Duodenal mucosa (tissue), 2 donors: ENCODE measurements around the gene RAD9A.
"Not testable (repeated sequence)": the region's sequence is repeated elsewhere in the genome, so short reads cannot be mapped to it uniquely, and the experiment has no call there.

Experiments used
- H3K27ac ChIP-seq: one replicate; pipeline ENCODE4 v1.7.0; 2013; ENCODE audit warnings: low read depth, low read length
- H3K27me3 ChIP-seq, 2 donors: one replicate each; pipeline ENCODE4 v1.7.0; 2013; ENCODE audit warnings: low read length in 2 of 2, control low read depth in 1 of 2; ENCODE audit not compliant: insufficient read depth in 2 of 2, control insufficient read depth in 1 of 2
- H3K36me3 ChIP-seq, 2 donors: one replicate each; pipeline ENCODE4 v1.7.0; 2013; ENCODE audit warnings: low read length in 2 of 2, control low read depth in 1 of 2; ENCODE audit not compliant: insufficient read depth in 2 of 2, control insufficient read depth in 1 of 2
- H3K4me1 ChIP-seq, 2 donors: one replicate each; pipeline ENCODE4 v1.7.0; 2013; ENCODE audit warnings: low read length in 2 of 2, control low read depth in 1 of 2; ENCODE audit not compliant: insufficient read depth in 2 of 2, control insufficient read depth in 1 of 2
- H3K4me3 ChIP-seq, 2 donors: one replicate each; pipeline ENCODE4 v1.7.0; 2013; ENCODE audit warnings: low read length in 2 of 2, low read depth in 1 of 2
- H3K9ac ChIP-seq, 2 donors: one replicate each; pipeline ENCODE4 v1.7.0; 2013; ENCODE audit warnings: low read length in 2 of 2, low read depth in 1 of 2
- H3K9me3 ChIP-seq, 2 donors: one replicate each; pipeline ENCODE4 v1.7.0; 2013; ENCODE audit warnings: low read length in 2 of 2, control low read depth in 1 of 2; ENCODE audit not compliant: control insufficient read depth in 1 of 2

RAD9A gene

GRCh38 chr11:67418476-67419281, 26.9 kb downstream of the RAD9A start:
- H3K27me3 ChIP-seq = no peaks in the 10 kb centered on the region
- no peaks in the 10 kb centered on the region for H3K9me3 ChIP-seq
- H3K4me3 ChIP-seq = no peak overlapping the region
- H3K27ac ChIP-seq = no peak overlapping the region
- no peak overlapping the region for H3K9ac ChIP-seq
- H3K36me3 ChIP-seq = no peaks in the 10 kb centered on the region
- H3K4me1 ChIP-seq = peaks cover 19 to 27% of the 10 kb centered on the region in 2 donors

DNA sequence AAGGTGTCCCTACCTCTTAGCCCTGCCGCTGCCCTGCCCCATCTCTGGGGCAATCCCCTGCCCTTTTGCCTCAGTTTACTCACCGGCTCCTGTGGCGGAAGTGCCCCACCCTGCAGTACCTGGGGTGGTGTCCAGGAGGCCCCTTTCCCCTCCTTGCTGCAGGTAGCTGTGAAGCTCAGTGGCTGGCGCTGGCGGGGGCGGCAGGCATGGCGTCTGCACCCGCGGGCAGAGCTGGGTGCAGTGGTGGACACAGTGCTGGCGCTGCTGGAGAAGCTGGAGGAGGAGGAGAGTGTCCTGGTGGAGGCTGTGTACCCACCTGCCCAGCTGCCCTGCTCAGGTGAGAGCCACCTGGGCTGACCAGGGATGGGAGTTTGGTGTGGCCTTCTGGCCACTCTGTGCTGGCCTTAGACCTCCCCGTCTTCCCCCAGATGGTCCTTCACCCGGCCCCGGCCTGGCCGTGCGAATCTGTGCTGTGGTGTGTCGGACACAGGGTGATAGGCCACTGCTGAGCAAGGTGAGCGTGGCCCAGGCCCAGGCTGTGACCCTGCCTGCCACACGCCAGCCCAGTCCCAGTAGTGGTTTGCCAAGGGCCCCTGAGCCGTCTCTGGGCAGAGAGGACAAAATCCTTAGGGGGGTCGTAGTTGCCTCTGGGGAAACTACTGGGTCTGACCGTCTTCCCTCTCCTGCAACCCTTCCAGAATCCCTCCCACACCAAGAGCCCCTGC, 27.7 kb downstream of the RAD9A start:
- Histone ChIP-seq H3K4me3 (no peak overlapping the region), H3K4me1 (peaks cover 19 to 27% of the 10 kb centered on the region in 2 donors), H3K9ac (no peak overlapping the region), H3K9me3 (no peaks in the 10 kb centered on the region), H3K27me3 (no peaks in the 10 kb centered on the region), H3K36me3 (no peaks in the 10 kb centered on the region), H3K27ac (no peak overlapping the region)

- peak overlapping the region; percentile 60 to 67 for H3K4me3 ChIP-seq
- H3K9ac ChIP-seq = peak overlapping the region; percentile 39 to 60
- H3K27ac ChIP-seq = peak overlapping the region; percentile 93
- no peaks in the 10 kb centered on the region for H3K36me3 ChIP-seq
- H3K9me3 ChIP-seq = no peaks in the 10 kb centered on the region
- no peaks in the 10 kb centered on the region for H3K27me3 ChIP-seq
- H3K4me1 ChIP-seq = peaks cover 16 to 21% of the 10 kb centered on the region in 2 donors
Measured at GRCh38 chr11:67420147-67420645, 28.4 kb downstream of the RAD9A start.

DNA sequence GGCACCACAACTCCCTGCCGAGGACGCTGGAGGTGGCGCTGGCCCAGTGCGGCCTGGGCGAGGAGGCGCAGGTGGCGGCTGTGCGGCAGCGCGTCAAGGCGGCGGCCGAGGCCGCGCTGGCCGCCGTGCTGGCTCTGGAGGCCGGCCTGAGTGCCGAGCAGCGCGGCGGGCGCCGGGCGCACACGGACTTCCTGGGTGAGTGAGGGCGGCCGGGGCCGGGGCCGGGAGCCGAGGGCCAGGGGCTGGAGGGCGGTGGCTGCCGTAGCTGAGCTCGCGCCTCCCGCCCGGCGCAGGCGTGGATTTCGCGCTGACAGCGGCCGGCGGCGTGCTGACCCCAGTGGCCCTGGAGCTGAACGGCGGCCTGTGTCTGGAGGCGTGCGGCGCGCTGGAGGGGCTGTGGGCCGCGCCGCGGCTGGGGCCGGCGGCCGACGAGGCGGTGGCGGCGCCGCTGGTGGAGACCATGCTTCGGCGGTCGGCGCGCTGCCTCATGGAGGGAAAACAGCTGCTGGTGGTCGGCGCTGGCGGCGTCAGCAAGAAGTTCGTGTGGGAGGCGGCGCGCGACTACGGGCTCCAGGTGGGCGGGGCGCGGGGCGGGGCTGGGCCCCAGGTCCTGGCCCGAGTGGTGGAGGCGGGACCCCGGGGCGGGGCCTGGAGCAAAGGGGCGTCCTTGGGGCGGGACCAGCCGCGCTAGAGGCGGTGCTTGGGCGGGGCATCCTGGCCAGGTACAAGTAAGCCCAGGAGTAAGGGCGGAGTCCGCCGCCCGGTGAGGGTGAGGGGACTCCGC, 29.1 kb downstream of the RAD9A start:
- H3K4me1 ChIP-seq = peaks cover 14 to 20% of the 10 kb centered on the region in 2 donors
- H3K27me3 ChIP-seq = no peaks in the 10 kb centered on the region
- H3K9me3 ChIP-seq = no peaks in the 10 kb centered on the region
- H3K27ac ChIP-seq = peak overlapping the region; percentile 93
- H3K9ac ChIP-seq = peak overlapping the region; percentile 39 to 60
- H3K4me3 ChIP-seq = peak overlapping the region; percentile 67 to 68
- H3K36me3 ChIP-seq = no peaks in the 10 kb centered on the region

GRCh38 chr11:67421430-67422031, 29.7 kb downstream of the RAD9A start:
- Histone ChIP-seq H3K9ac (no peak overlapping the region), H3K27me3 (no peaks in the 10 kb centered on the region), H3K9me3 (no peaks in the 10 kb centered on the region), H3K4me3 (peak overlapping the region; percentile 44 to 68), H3K27ac (no peak overlapping the region), H3K36me3 (no peaks in the 10 kb centered on the region), H3K4me1 (peaks cover 9 to 20% of the 10 kb centered on the region in 2 donors)

- Histone ChIP-seq H3K27me3 (no peaks in the 10 kb centered on the region), H3K27ac (no peak overlapping the region), H3K4me3 (no peak overlapping the region), H3K4me1 (peaks cover 5 to 26% of the 10 kb centered on the region in 2 donors), H3K9me3 (no peaks in the 10 kb centered on the region), H3K9ac (no peak overlapping the region), H3K36me3 (no peaks in the 10 kb centered on the region)
Measured at GRCh38 chr11:67422891-67423290, 31.1 kb downstream of the RAD9A start.

DNA sequence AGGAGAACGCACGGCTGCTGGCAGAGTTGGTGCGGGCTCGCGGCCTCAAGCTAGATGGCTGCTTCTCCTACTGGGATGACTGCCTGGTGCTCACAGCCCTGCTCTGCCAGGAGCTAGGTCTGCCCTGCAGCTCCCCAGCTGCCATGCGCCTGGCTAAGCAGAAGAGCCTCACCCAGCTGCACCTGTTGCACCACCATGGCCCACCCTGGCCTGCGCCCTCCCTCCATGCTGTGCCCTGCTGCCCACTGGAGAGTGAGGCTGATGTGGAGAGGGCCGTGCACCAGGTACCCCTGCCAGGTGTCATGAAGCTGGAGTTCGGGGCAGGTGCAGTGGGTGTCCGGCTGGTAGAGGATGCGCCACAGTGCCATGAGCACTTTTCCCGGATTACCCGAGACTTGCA, 31.7 kb downstream of the RAD9A start:
- Histone ChIP-seq H3K4me1 (peaks cover 5 to 26% of the 10 kb centered on the region in 2 donors), H3K9ac (no peak overlapping the region), H3K36me3 (no peaks in the 10 kb centered on the region), H3K4me3 (no peak overlapping the region), H3K27ac (no peak overlapping the region), H3K9me3 (no peaks in the 10 kb centered on the region), H3K27me3 (no peaks in the 10 kb centered on the region)

DNA sequence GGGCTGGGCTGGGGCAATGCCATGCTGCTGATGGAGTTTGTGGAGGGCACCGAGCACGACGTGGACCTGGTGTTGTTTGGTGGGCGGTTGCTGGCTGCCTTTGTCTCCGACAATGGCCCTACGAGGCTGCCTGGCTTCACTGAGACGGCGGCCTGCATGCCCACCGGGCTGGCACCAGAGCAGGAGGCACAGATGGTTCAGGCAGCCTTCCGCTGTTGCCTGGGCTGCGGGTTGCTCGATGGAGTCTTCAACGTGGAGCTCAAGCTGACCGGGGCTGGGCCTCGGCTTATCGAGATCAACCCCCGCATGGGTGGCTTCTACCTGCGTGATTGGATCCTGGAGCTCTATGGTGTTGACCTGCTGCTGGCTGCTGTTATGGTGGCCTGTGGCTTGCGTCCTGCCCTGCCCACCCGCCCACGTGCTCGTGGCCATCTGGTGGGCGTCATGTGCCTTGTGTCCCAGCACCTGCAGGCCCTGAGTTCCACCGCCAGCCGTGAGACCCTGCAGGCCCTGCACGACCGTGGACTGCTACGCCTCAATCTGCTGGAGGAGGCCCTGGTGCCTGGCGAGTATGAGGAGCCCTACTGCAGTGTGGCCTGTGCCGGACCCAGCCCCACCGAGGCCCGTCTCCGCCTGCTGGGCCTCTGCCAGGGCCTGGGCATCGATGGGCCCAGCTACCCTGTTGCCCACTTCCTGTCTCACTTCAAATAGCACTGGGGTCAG, 32.3 kb downstream of the RAD9A start:
- H3K9me3 ChIP-seq = no peaks in the 10 kb centered on the region
- H3K27me3 ChIP-seq = no peaks in the 10 kb centered on the region
- no peaks in the 10 kb centered on the region for H3K36me3 ChIP-seq
- H3K4me1 ChIP-seq = peaks cover 7 to 28% of the 10 kb centered on the region in 2 donors
- H3K4me3 ChIP-seq = no peak overlapping the region
- H3K9ac ChIP-seq = no peak overlapping the region
- no peak overlapping the region for H3K27ac ChIP-seq

DNA sequence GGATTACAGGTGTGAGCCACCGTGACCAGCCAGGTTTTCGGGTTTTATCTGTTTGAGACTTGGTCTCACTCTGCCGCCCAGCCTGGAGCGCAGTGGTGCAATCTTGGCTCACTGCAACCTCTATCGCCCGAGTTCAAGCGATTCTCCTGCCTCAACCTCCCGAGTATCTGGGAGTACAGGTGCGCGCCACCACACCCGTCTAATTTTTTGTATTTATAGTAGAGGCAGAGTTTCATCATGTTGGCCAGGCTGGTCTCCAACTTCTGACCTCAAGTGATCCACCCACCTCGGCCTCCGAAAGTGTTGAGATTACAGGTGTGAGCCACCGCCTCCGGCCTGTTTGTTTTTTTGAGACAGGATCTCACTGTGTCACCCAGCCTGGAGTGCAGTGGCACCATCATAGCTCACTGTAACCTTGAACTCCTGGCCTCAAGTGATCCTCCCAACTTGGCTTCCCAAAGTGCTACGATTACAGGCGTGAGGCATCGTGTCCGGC, 35.6 kb downstream of the RAD9A start:
- peak overlapping the region; percentile 74 for H3K27ac ChIP-seq
- H3K4me1 ChIP-seq = peaks cover 8 to 19% of the 10 kb centered on the region in 2 donors
- peaks cover 0 to 14% of the 10 kb centered on the region in 2 donors for H3K36me3 ChIP-seq
- peak overlapping the region; percentile 88 to 98 for H3K4me3 ChIP-seq
- H3K27me3 ChIP-seq, H3K9me3 ChIP-seq: not testable (repeated sequence)
- peak overlapping the region; percentile 93 to 97 for H3K9ac ChIP-seq
